Measurements from ENCODE around the gene OR8B12.

DNA sequence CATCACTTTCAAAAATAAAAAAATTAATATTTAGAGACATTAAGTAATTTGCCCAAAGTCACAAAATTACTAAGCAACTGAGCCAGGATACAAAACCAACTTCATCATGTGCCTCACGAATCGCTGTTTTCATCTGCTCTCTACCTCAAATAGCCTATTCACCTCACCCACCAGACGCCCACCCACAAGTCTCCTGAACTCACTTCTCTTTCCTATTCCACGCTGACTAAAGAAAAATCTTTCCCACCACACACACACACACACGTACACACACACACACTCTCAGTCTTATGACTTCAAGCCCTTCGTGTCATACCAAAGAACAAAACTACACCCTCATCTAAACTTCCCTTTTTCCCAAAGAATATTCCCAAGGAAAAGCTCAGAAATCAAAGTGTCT lies 2.2 kb downstream of the OR8B12 start:
- TF ChIP-seq, protein P1, sequence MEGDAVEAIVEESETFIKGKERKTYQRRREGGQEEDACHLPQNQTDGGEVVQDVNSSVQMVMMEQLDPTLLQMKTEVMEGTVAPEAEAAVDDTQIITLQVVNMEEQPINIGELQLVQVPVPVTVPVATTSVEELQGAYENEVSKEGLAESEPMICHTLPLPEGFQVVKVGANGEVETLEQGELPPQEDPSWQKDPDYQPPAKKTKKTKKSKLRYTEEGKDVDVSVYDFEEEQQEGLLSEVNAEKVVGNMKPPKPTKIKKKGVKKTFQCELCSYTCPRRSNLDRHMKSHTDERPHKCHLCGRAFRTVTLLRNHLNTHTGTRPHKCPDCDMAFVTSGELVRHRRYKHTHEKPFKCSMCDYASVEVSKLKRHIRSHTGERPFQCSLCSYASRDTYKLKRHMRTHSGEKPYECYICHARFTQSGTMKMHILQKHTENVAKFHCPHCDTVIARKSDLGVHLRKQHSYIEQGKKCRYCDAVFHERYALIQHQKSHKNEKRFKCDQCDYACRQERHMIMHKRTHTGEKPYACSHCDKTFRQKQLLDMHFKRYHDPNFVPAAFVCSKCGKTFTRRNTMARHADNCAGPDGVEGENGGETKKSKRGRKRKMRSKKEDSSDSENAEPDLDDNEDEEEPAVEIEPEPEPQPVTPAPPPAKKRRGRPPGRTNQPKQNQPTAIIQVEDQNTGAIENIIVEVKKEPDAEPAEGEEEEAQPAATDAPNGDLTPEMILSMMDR (IDR thresholded peaks at IDR 0.05): no peak
- TF ChIP-seq EZH2 (IDR thresholded peaks at IDR 0.05; ENCODE audit: borderline replicate concordance, insufficient read depth, low read depth, low read length, poor library complexity, severe bottlenecking): no peak
